ENCODE measurements around the gene CFAP100. TPM values are rescaled to one million over a fixed set of nuclear protein-coding genes. Genes with fewer than 3 reads are reported as not detected.

CFAP100 gene
- total and polyA plus RNA-seq, 9 of the 15 experiments (the other 6 are each of a cell fraction or from before 2014, with no cell fraction given), result not detected

GRCh38 chr3:126464093-126464492 lies 69.4 kb downstream of the CFAP100 start:
- H3K9ac ChIP-seq (ENCODE audit: insufficient read depth in 1 of 2, low read depth in 2 of 2, low read length in 2 of 2), result no peak overlapping the region
- no TSS peak for BruUV-seq (replicated peaks)
- peaks cover 2% of the 10 kb centered on the region; the same call in 1 of the 3 replicates for H3K79me2 ChIP-seq (ENCODE audit: control insufficient read depth, insufficient read depth, low read length)
- ChIA-PET POLR2A (interaction anchor here (1.0 kb wide), 1 partner anchor 10 kb away, joined by 6 read pairs; no protein-coding TSS in a partner anchor), CTCF (ENCODE audit: low intra/inter-chr PET ratio) (no interaction called here)
- no peak overlapping the region for H3K27ac ChIP-seq (ENCODE audit: extremely low read depth, low read depth, low read length)
- FAIRE-seq (no peak), DNase-seq (ENCODE audit: extremely low read depth in 1 of 4, low spot score in 3 of 4) (no peak), ATAC-seq (no peak)
- WGBS (ENCODE audit: insufficient coverage, low coverage, missing lambda C conversion rate), result 90% methylated on average over 4 of the region's 4 CpGs
- no peak for TF ChIP-seq CUX1 (CRISPR knock-in tag; IDR thresholded peaks at IDR 0.05)
- no peak for TF ChIP-seq PHF8 (IDR thresholded peaks at IDR 0.05; ENCODE audit: borderline replicate concordance, low read length)
- TF ChIP-seq ZNF407 (IDR thresholded peaks at IDR 0.05; ENCODE audit: low read depth), result no peak
- TF ChIP-seq TCF15 (CRISPR knock-in tag; IDR thresholded peaks at IDR 0.05), result no peak
- no peak for TF ChIP-seq RHOXF2B (CRISPR knock-in tag; conservative IDR thresholded peaks at IDR 0.05)
- intact Hi-C loops (cut with micrococcal nuclease) (no loop called here), in situ Hi-C loops (cut with MboI) (no loop called here)
- no peaks in the 10 kb centered on the region for H3K9me3 ChIP-seq (replicated peaks; ENCODE audit: control insufficient read depth, insufficient read depth, low read depth, low read length)
- no peaks in the 10 kb centered on the region for H3K4me1 ChIP-seq (replicated peaks in 1 of 2; ENCODE audit: control insufficient read depth in 2 of 2, insufficient read depth in 2 of 2, low read length in 2 of 2)
- H4K20me1 ChIP-seq (replicated peaks; ENCODE audit: control insufficient read depth, insufficient read depth, low read length), result no peaks in the 10 kb centered on the region
- H3K9me1 ChIP-seq (ENCODE audit: control insufficient read depth, insufficient read depth, low read length), result no peaks in the 10 kb centered on the region
- H3K4me2 ChIP-seq (ENCODE audit: insufficient read depth, low read length), result no peak overlapping the region
- no peak overlapping the region for H3K4me3 ChIP-seq
- H3K36me3 ChIP-seq (ENCODE audit: control insufficient read depth, insufficient read depth, low read length), result peaks cover 89% of the 10 kb centered on the region; the same call in 2 of the 3 replicates
- no peaks in the 10 kb centered on the region for H3K27me3 ChIP-seq (ENCODE audit: control insufficient read depth in 2 of 2, insufficient read depth in 2 of 2, low read length in 2 of 2)
- H2AFZ ChIP-seq (ENCODE audit: low read depth, low read length), result no peak overlapping the region

Data from K562 (cell line).